ENCODE results near the gene PPP1R9B. TPM values are rescaled to one million over a fixed set of nuclear protein-coding genes. Genes with fewer than 3 reads are reported as not detected.

The PPP1R9B gene
- total and polyA plus RNA-seq, 8 donors = 13.5 to 34.6 (median 17.7) TPM

- no peaks in the 10 kb centered on the region for H3K9me3 ChIP-seq
- WGBS, 2 donors = 1% methylated on average over 48 to 53 of the region's 53 CpGs
These were observed 10.8 kb upstream of the PPP1R9B start for GRCh38 chr17:50161023-50161910.

GRCh38 chr17:50157891-50158290, 7.4 kb upstream of the PPP1R9B start:
- H3K27me3 ChIP-seq = no peaks in the 10 kb centered on the region
- H3K36me3 ChIP-seq = no peaks in the 10 kb centered on the region
- WGBS, 2 donors = 63% methylated on average over 4 of the region's 4 CpGs
- intact Hi-C loops (cut with DNase I) = no loop called here
- H3K4me1 ChIP-seq = peaks cover 0 to 7% (median 0%) of the 10 kb centered on the region in 3 donors
- no peak for DNase-seq
- H3K27ac ChIP-seq = no peak overlapping the region
- H3K4me3 ChIP-seq = no peak overlapping the region
- no peak for ATAC-seq
- no peak for TF ChIP-seq CTCF (IDR thresholded peaks at IDR 0.05)
- FAIRE-seq = no peak
- H3K9me3 ChIP-seq = no peaks in the 10 kb centered on the region

More at GRCh38 chr17:50161023-50161910, 10.8 kb upstream of the PPP1R9B start:
- H3K36me3 ChIP-seq = no peaks in the 10 kb centered on the region
- intact Hi-C loops (cut with DNase I) = no loop called here
- DNase-seq = peak; percentile 82 to 98 (median 92)
- H3K4me1 ChIP-seq = no peaks in the 10 kb centered on the region
- H3K27me3 ChIP-seq = no peaks in the 10 kb centered on the region
- FAIRE-seq = no peak
- peak; percentile 99 for ATAC-seq
- H3K27ac ChIP-seq = no peak overlapping the region
- peak; percentile 86 to 93 (median 90) for TF ChIP-seq CTCF (IDR thresholded peaks at IDR 0.05)
- H3K4me3 ChIP-seq = peak overlapping the region; percentile 18 to 61 (median 45)

- WGBS, 2 donors = 48 to 56% methylated on average over 8 of the region's 8 CpGs
- Histone ChIP-seq H3K36me3 (no peaks in the 10 kb centered on the region), H3K4me3 (no peak overlapping the region), H3K27me3 (no peaks in the 10 kb centered on the region), H3K9me3 (no peaks in the 10 kb centered on the region), H3K27ac (peak overlapping the region in 1 of 4 donors; percentile 48), H3K4me1 (peaks cover 0 to 11% (median 5%) of the 10 kb centered on the region in 3 donors)
- ATAC-seq (peak in 1 of 4 donors; percentile 22), FAIRE-seq (no peak), DNase-seq (peak in 3 of 6 donors; percentile 38 to 67 (median 46))
- intact Hi-C loops (cut with DNase I) = no loop called here
- no peak for TF ChIP-seq CTCF (IDR thresholded peaks at IDR 0.05)
These were observed 4.8 kb upstream of the PPP1R9B start for GRCh38 chr17:50155115-50155819.

GRCh38 chr17:50154604-50155003, 4.1 kb upstream of the PPP1R9B start:
- 30 to 52% methylated on average over 1 of the region's 1 CpG for WGBS, 2 donors
- Histone ChIP-seq H3K36me3 (no peaks in the 10 kb centered on the region), H3K4me3 (no peak overlapping the region), H3K27me3 (no peaks in the 10 kb centered on the region), H3K9me3 (no peaks in the 10 kb centered on the region), H3K27ac (no peak overlapping the region), H3K4me1 (peaks cover 0 to 11% (median 5%) of the 10 kb centered on the region in 3 donors)
- intact Hi-C loops (cut with DNase I) = no loop called here
- TF ChIP-seq CTCF (IDR thresholded peaks at IDR 0.05) = no peak
- peak in 1 of 6 donors; percentile 7 for DNase-seq
- no peak for ATAC-seq
- no peak for FAIRE-seq
